H1 (cell line): ENCODE data around the gene PTMS. TPM values are rescaled to one million over a fixed set of nuclear protein-coding genes. Genes with fewer than 3 reads are reported as not detected.
A peak's percentile ranks its signal among the peaks of the same experiment; 100 is the strongest.

Source experiments
- RBBP5 ChIP-seq: IDR thresholded peaks from 2 replicates; pipeline ENCODE4 v1.7.1; 2012; ENCODE audit warnings: low read depth, mild to moderate bottlenecking, inconsistent platforms, low read length, moderate library complexity, borderline replicate concordance
- TAF1 ChIP-seq: IDR thresholded peaks from 2 replicates; pipeline ENCODE4 v1.6.1; 2011; ENCODE audit warnings: mild to moderate bottlenecking, low read depth, low read length
- polyA plus RNA-seq, 7 experiments: library from polyadenylated mRNA; depleted of rRNA in 3 of 7; stranded (reverse) in 5 of 7; unstranded in 2 of 7; fragments of >200 nt in 5 of 7; fragments of 200-250 nt in 2 of 7; gene quantifications; 1 replicate in 5 of 7; 2 replicates in 1 of 7; 4 replicates in 1 of 7; pipeline versions ENCODE4 v1.2.1 to v1.2.3, GENCODE V29; 2011 to 2013; ENCODE audit warnings: missing spikeins in 2 of 7, mixed read lengths in 2 of 7
- total RNA-seq: library from RNA; stranded (reverse); fragmentation: NEBNext Ultra II Directional; extraction: Animal tissue kit (Norgen Biotek cat#: 25700); gene quantifications from 2 replicates; pipeline ENCODE4 v1.2.1, GENCODE V29; 2021

PTMS gene
- total and polyA plus RNA-seq, 2 of the 8 experiments (the other 6 are each of a cell fraction or from before 2014, with no cell fraction given): 444 to 553 TPM

- TF ChIP-seq RBBP5: peak; percentile 47; the same call in 1 of the 2 replicates
- TF ChIP-seq TAF1: peak; percentile 47
Measured at GRCh38 chr12:6766651-6767349, 637 bp downstream of the PTMS start (continued).
